ENCODE data around the gene CYS1.

Gene CYS1

GRCh38 chr2:10071176-10071575, 9.0 kb downstream of the CYS1 start:
- DNase-seq, result no peak

- no peak for DNase-seq
Observed at GRCh38 chr2:10067881-10068280, 12.3 kb downstream of the CYS1 start.

GRCh38 chr2:10067330-10067729, 12.9 kb downstream of the CYS1 start:
- no peak for DNase-seq

- DNase-seq, result no peak
Observed at GRCh38 chr2:10065773-10066055, 14.5 kb downstream of the CYS1 start.

- no peak for DNase-seq
Observed at GRCh38 chr2:10064932-10065772, 15.1 kb downstream of the CYS1 start.

GRCh38 chr2:10063566-10063965, 16.6 kb downstream of the CYS1 start:
- no peak for DNase-seq

GRCh38 chr2:10062931-10063365, 17.3 kb downstream of the CYS1 start:
- DNase-seq, result no peak

- DNase-seq, result no peak
Observed at GRCh38 chr2:10061221-10061925, 18.8 kb downstream of the CYS1 start.

- DNase-seq, result no peak
Observed at GRCh38 chr2:10059552-10060335, 20.5 kb downstream of the CYS1 start.

GRCh38 chr2:10059016-10059351, 21.2 kb downstream of the CYS1 start:
- no peak for DNase-seq

GRCh38 chr2:10058251-10059015, 21.8 kb downstream of the CYS1 start:
- no peak for DNase-seq

- DNase-seq, result no peak
Observed at GRCh38 chr2:10057231-10058107, 22.7 kb downstream of the CYS1 start.

GRCh38 chr2:10056439-10056838, 23.8 kb downstream of the CYS1 start:
- DNase-seq, result no peak

GRCh38 chr2:10054976-10055375, 25.2 kb downstream of the CYS1 start:
- DNase-seq, result no peak

GRCh38 chr2:10054424-10054823, 25.8 kb downstream of the CYS1 start:
- no peak for DNase-seq

- no peak for DNase-seq
Observed at GRCh38 chr2:10053351-10053750, 26.9 kb downstream of the CYS1 start.

- DNase-seq, result no peak
Observed at GRCh38 chr2:10052216-10052615, 28.0 kb downstream of the CYS1 start.

- peak in 1 of 2 donors; percentile 69 for DNase-seq
Observed at GRCh38 chr2:10048501-10049171, 31.6 kb downstream of the CYS1 start.

GRCh38 chr2:10047616-10048500, 32.4 kb downstream of the CYS1 start:
- DNase-seq, result no peak

- DNase-seq, result no peak
Observed at GRCh38 chr2:10046931-10047330, 33.3 kb downstream of the CYS1 start.

Data from CD4-positive, alpha-beta T cell treated with Interferon alpha-2 for 1 hour (primary cell).